ENCODE results near the gene DLG2. TPM values are rescaled to one million over a fixed set of nuclear protein-coding genes. Genes with fewer than 3 reads are reported as not detected.
"Not testable (repeated sequence)": the region's sequence is repeated elsewhere in the genome, so short reads cannot be mapped to it uniquely, and the experiment has no call there.

The DLG2 gene
- total RNA-seq, 2 experiments from 2014 or later: 0.85 to 1.1 TPM

DNA sequence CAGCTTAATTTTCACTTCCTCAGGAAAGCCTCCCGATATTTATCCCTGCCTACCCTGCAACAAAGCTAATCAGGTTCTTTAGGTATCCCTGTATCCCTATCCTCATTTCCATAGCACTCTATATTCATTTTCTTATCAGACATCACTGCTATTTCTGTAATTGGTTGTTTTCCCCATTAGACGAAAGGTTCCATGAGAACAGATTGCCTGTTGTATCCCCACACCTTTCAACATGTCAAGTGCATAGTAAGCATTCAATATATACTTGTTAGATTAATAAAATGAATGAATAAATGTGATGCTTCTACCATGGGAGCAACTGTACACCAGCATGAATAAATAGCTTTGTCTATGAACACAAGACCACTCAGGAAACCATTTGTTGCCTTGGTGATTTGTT, 499.8 kb downstream of the DLG2 start:
- no peak for DNase-seq
- no peaks in the 10 kb centered on the region for H3K4me1 Mint-ChIP-seq
- H3K4me3 Mint-ChIP-seq: no peak overlapping the region
- ChIA-PET POLR2A (no interaction called here), CTCF (no interaction called here)
- no peaks in the 10 kb centered on the region for H3K27me3 Mint-ChIP-seq
- H3K36me3 Mint-ChIP-seq (ENCODE audit: low read depth): no peaks in the 10 kb centered on the region
- H3K27ac Mint-ChIP-seq: no peak overlapping the region
- H3K9me3 Mint-ChIP-seq: peaks cover 9% of the 10 kb centered on the region

DNA sequence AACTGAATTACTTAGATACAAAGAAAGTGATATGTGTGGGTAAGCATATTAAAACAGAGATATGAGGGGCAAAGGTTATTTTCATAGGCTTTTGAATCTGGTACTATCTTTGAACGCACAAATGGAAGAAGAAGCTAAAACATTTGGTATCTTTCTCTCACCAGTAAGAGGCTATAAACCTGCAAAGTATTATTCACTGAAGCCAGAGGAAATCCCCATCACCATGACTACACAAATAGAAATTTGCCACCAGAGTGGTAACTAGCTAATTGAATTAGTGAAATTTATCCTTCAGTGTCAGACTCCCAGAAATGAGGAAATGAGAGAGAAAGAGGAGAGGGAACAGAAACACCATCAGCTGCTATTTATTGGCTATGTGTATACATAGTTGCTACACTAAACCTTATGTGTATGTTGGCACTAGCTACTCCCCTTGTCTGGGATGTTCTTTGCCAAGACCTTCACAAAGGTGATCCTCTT, 503.4 kb downstream of the DLG2 start:
- Mint-ChIP-seq H3K9me3 (peaks cover 9% of the 10 kb centered on the region), H3K4me3 (no peak overlapping the region), H3K4me1 (no peaks in the 10 kb centered on the region), H3K27ac (no peak overlapping the region), H3K36me3 (ENCODE audit: low read depth) (no peaks in the 10 kb centered on the region), H3K27me3 (no peaks in the 10 kb centered on the region)
- ChIA-PET POLR2A (no interaction called here), CTCF (interaction anchor here (0.7 kb wide), 1 partner anchor 620 kb away, joined by 4 read pairs; no protein-coding TSS in a partner anchor)
- DNase-seq: no peak

DNA sequence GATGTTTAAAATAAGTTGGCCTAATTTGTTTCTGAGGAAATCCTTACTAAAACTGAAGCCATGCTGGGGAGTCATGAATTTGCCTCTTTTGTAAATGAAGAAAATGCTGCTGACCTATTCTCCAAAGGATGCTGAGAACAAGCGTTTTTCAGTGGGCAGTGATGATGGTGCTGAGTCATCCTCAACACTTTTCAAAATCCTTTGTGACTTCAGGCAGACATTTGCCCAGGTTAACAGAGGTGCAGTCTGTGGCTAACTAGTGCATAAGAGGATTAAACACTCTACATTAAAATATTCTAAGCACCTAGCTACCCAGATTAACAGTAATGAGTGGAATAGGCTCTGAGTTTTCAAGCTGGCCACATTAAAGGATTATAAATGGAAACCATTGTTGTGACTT, 509.0 kb downstream of the DLG2 start:
- H3K9me3 Mint-ChIP-seq: peaks cover 15% of the 10 kb centered on the region
- no peak for DNase-seq
- no peaks in the 10 kb centered on the region for H3K36me3 Mint-ChIP-seq (ENCODE audit: low read depth)
- H3K4me1 Mint-ChIP-seq: no peaks in the 10 kb centered on the region
- POLR2A ChIA-PET: no interaction called here
- CTCF ChIA-PET: no interaction called here
- H3K27me3 Mint-ChIP-seq: no peaks in the 10 kb centered on the region
- H3K4me3 Mint-ChIP-seq: no peak overlapping the region
- H3K27ac Mint-ChIP-seq: no peak overlapping the region

DNA sequence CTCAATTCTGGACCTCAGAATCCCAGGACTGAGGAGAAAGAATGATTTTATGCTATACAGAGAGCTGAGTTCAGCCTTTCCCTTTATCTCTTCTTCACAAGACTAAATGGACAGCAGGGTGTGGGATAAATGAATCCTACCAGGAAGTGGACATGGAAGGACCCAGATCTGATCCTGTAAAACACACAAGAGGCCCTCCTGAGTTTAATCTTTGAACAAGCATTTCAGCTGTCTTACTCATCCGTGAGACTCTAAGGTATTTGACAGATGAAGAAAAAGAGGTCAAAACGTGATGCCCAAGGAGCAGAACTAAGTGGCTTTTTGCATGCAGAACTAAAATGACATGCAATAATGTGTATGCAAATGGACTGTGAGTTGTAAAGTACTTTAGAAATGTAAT, 511.3 kb downstream of the DLG2 start:
- POLR2A ChIA-PET: no interaction called here
- CTCF ChIA-PET: no interaction called here
- Mint-ChIP-seq H3K36me3 (ENCODE audit: low read depth) (no peaks in the 10 kb centered on the region), H3K27me3 (no peaks in the 10 kb centered on the region), H3K27ac (no peak overlapping the region), H3K4me1 (no peaks in the 10 kb centered on the region), H3K9me3 (peaks cover 10% of the 10 kb centered on the region), H3K4me3 (no peak overlapping the region)
- DNase-seq: no peak

DNA sequence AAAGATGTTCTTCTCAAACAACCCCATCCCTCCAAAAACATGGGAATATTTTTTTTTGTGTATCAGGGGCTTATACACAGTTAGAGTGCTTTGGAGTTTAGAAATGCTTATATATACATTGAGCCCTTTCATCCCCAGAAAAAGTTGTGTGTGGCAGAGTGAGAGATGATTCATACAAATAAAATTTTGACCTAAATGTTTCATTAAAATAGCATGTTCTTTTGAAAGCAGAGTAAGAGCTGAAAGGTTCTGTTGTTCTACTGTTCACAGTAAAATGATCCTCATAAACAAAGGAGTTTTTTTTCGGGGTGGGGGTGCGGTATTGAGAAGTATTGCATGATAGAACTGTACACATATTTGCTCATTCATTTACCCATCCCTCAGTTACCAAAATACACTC, 512.4 kb downstream of the DLG2 start:
- POLR2A ChIA-PET: no interaction called here
- CTCF ChIA-PET: no interaction called here
- Mint-ChIP-seq H3K36me3 (ENCODE audit: low read depth) (no peaks in the 10 kb centered on the region), H3K27me3 (no peaks in the 10 kb centered on the region), H3K27ac (no peak overlapping the region), H3K4me1 (peaks cover 2% of the 10 kb centered on the region), H3K4me3 (no peak overlapping the region), H3K9me3 (peaks cover 10% of the 10 kb centered on the region)
- DNase-seq: no peak

DNA sequence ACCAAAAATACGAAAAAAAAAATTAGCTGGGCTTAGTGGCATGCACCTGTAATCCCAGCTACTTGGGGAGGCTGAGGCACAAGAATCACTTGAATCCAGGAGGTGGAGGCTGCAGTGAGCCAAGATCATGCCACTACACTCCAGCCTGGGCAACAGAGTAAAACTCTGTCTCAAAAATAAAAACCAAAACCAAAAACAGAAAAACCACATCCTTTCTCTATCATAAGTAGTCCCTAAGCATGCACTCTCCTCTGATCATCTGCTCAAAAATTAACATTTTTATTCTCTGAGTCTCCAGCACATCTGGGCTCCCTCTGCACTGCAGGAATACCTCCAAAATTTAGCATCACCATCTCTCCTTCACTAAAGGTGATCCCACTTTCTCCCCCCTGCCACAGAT, 516.9 kb downstream of the DLG2 start:
- H3K27ac Mint-ChIP-seq; H3K9me3 Mint-ChIP-seq; H3K4me3 Mint-ChIP-seq; POLR2A ChIA-PET; H3K36me3 Mint-ChIP-seq (ENCODE audit: low read depth); DNase-seq; H3K4me1 Mint-ChIP-seq; H3K27me3 Mint-ChIP-seq; CTCF ChIA-PET: not testable (repeated sequence)

DNA sequence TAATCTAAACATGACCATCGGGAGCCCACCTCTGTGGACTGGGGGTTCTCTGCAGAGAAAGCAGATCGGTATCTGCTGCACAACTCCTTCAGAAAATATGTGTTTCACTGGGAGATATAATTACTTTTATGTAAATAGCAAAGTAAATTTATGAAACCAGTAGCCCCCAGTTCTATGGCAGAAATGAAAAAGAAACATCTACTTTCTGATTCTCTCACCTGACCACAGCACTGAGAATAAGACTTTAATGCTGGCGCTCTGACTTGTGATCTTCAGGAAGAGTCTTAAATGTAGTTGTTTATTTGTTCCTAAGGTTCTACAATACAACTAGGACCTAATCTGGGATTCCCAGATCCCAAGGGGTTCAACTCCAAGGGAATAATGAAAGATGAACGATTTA, 518.0 kb downstream of the DLG2 start:
- no peaks in the 10 kb centered on the region for H3K36me3 Mint-ChIP-seq (ENCODE audit: low read depth)
- POLR2A ChIA-PET: no interaction called here
- no peak overlapping the region for H3K4me3 Mint-ChIP-seq
- H3K4me1 Mint-ChIP-seq: peaks cover 2% of the 10 kb centered on the region
- CTCF ChIA-PET: no interaction called here
- no peak for DNase-seq
- H3K27ac Mint-ChIP-seq: no peak overlapping the region
- H3K9me3 Mint-ChIP-seq: peaks cover 12% of the 10 kb centered on the region
- no peaks in the 10 kb centered on the region for H3K27me3 Mint-ChIP-seq

DNA sequence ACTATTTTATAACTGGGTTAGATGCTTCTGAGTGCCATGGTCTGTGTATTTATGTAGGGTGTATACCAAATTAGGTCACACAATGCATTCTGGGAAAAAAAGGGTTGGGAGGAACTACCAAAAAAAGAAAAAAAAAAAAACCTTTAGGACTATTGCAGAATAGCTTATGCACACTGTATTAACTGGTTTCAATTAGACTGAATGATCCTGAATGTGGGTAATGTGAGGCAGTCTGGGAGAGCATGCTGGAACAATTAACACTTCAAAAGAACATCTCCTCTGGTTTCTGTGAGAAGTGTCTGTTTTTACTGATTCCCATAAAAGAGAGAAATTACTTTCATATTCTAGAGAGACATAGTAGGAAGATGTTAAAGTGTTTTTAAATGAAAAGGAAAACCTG, 521.3 kb downstream of the DLG2 start:
- Mint-ChIP-seq H3K27me3 (no peaks in the 10 kb centered on the region), H3K27ac (no peak overlapping the region), H3K36me3 (ENCODE audit: low read depth) (no peaks in the 10 kb centered on the region), H3K4me3 (no peak overlapping the region), H3K4me1 (peaks cover 2% of the 10 kb centered on the region), H3K9me3 (peaks cover 11% of the 10 kb centered on the region)
- DNase-seq: no peak
- CTCF ChIA-PET: interaction anchor here (0.6 kb wide), 1 partner anchor 667 kb away, joined by 3 read pairs; no protein-coding TSS in a partner anchor
- POLR2A ChIA-PET: no interaction called here

DNA sequence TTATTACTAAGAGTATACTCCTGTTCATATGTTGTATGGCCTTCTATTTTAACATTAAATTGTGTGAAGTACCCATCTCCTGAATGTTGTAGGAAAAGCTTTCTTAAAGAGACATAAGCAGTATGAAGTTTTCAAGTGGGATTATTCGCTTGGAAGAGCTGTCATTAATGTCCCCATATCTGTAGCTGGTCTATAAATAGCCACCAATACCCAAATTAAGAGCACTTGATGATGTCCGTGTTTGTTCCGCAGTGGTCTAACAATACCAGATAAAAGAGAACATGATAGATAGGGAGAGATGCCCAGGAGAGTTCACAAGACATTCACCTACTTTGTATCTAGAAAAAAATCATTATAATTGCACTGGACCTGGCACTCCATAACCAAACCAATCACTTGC, 527.6 kb downstream of the DLG2 start:
- Mint-ChIP-seq H3K27ac (no peak overlapping the region), H3K4me3 (no peak overlapping the region), H3K4me1 (no peaks in the 10 kb centered on the region), H3K27me3 (no peaks in the 10 kb centered on the region), H3K36me3 (ENCODE audit: low read depth) (no peaks in the 10 kb centered on the region), H3K9me3 (peaks cover 30% of the 10 kb centered on the region)
- no peak for DNase-seq
- ChIA-PET CTCF (no interaction called here), POLR2A (no interaction called here)

DNA sequence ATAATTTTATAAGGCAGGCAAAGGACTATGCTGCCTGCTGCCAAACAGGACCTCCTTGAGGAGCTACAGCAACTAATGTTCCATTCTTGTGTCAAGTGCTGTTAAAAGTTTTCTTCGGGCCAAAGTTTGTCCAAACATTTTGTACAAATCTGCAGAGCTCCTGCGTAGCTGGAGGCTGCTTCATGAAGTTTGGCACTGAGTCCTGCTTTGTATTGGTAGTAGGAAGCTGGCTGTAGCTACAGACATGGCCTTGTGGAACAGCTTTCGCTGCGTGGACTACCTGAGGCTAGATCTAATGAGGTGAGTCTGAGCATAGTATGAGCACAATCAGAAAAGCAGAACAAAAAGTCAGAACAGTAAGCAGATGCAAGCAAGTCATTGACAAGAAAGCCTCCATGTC, 528.1 kb downstream of the DLG2 start:
- H3K9me3 Mint-ChIP-seq: peaks cover 27% of the 10 kb centered on the region
- H3K4me1 Mint-ChIP-seq: no peaks in the 10 kb centered on the region
- no peaks in the 10 kb centered on the region for H3K27me3 Mint-ChIP-seq
- no peak for DNase-seq
- no peaks in the 10 kb centered on the region for H3K36me3 Mint-ChIP-seq (ENCODE audit: low read depth)
- ChIA-PET CTCF (no interaction called here), POLR2A (no interaction called here)
- H3K4me3 Mint-ChIP-seq: no peak overlapping the region
- no peak overlapping the region for H3K27ac Mint-ChIP-seq

DNA sequence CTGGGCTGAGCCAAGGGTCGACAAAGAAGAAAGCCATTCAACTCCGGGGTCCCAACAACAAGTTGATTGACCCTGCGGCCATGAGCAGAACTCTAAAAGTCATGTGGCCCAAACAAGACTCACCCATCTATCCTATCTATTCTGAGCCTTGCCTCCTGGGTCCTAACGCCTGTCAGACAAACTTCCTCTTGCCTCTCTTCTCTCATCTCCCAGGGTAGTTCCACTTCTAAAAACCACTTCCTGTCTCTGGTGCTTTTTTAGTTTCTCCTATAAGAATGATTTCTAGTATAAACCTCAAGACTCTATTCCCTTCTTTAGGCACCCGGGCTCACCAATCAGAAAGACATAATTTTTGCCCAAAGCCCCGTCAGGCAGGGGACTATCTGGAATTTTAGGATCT, 530.2 kb downstream of the DLG2 start:
- Mint-ChIP-seq H3K27ac (no peak overlapping the region), H3K9me3 (peaks cover 36% of the 10 kb centered on the region), H3K4me1 (no peaks in the 10 kb centered on the region), H3K4me3 (no peak overlapping the region), H3K27me3 (no peaks in the 10 kb centered on the region), H3K36me3 (ENCODE audit: low read depth) (no peaks in the 10 kb centered on the region)
- DNase-seq: no peak
- CTCF ChIA-PET: no interaction called here
- POLR2A ChIA-PET: no interaction called here

DNA sequence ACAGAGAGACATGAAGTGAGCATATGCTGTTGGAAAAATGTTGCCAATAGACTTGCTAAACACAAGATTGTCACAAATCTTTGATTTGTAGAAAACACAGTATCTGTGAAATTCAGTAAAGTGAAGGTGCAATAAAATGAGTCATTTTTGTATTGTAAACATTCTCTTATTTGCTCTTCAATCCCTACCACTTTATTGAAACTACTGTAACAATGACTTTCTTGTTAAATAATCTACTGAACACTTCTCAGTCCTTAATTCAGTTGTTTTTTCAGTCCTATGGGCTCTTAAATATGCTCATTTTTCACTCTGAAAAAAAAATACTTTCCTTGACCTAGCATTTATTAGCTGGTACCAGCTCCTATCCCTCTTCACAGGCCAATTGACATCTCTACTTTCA, 531.9 kb downstream of the DLG2 start:
- ChIA-PET POLR2A (no interaction called here), CTCF (no interaction called here)
- H3K4me1 Mint-ChIP-seq: no peaks in the 10 kb centered on the region

DNA sequence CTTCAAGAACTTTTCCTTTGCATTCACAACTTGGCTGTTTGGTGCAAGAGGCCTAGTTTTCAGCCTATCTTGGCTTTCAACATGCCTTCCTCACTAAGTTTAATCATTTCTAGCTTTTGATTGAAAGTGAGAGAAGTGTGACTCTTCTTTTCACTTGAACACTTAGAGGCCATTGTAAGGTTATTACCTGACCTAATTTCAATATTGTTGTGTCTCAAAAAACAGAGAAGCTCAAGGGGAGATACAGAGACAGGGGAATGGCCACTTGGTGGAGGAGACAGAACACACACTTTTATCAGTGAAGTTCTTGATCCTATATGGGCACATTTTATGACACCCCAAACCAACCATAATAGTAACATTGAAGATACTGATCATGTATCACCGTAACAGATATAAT, 532.3 kb downstream of the DLG2 start:
- no peak for DNase-seq
- ChIA-PET CTCF (no interaction called here), POLR2A (no interaction called here)
- Mint-ChIP-seq H3K27me3 (no peaks in the 10 kb centered on the region), H3K4me3 (no peak overlapping the region), H3K36me3 (ENCODE audit: low read depth) (no peaks in the 10 kb centered on the region), H3K4me1 (no peaks in the 10 kb centered on the region), H3K27ac (no peak overlapping the region), H3K9me3 (peaks cover 41% of the 10 kb centered on the region)

More for the DNA sequence above, 531.9 kb downstream of the DLG2 start:
- Mint-ChIP-seq H3K27ac (no peak overlapping the region), H3K27me3 (no peaks in the 10 kb centered on the region), H3K9me3 (peaks cover 40% of the 10 kb centered on the region), H3K4me3 (no peak overlapping the region), H3K36me3 (ENCODE audit: low read depth) (no peaks in the 10 kb centered on the region)
- no peak for DNase-seq

DNA sequence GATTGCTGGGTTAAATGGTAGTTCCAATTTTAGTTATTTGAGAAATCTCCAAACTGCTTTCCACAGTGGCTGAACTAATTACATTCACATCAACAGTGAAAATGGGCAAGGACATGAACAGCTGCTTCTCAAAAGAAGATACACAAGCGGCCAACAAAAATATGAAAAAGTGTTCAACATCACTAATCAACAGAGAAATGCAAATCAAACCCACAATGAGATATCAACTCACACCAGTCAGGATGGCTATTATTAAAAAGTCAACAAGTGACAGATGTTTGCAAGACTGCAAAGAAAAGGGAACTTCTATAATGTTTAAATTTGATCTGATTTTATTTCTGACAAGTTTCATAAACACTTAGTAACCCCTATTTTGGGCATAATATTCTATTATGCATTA, 537.5 kb downstream of the DLG2 start:
- ChIA-PET POLR2A (no interaction called here), CTCF (no interaction called here)
- no peaks in the 10 kb centered on the region for H3K4me1 Mint-ChIP-seq
- no peaks in the 10 kb centered on the region for H3K36me3 Mint-ChIP-seq (ENCODE audit: low read depth)
- H3K27ac Mint-ChIP-seq: no peak overlapping the region
- H3K27me3 Mint-ChIP-seq: no peaks in the 10 kb centered on the region
- DNase-seq: no peak
- H3K4me3 Mint-ChIP-seq: no peak overlapping the region
- H3K9me3 Mint-ChIP-seq: peaks cover 26% of the 10 kb centered on the region

DNA sequence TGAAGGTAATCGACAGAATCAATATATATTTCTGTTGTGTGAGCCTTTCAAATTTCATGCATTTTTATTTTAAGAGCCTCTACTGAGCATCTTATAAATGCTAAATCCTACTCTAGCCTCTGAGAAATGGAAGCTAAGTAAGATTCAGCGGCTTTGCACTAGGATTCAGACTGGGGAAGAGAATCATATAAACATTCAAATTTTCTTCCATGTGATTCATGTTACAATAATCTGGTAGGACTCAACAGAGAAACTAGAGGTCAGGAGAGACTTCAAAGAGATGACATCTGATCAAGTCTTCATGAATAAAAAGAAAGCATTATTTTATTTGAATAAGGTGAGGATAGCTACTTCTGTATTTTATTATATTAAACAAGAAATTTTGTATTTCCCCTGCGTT, 538.9 kb downstream of the DLG2 start:
- H3K27ac Mint-ChIP-seq: no peak overlapping the region
- no peaks in the 10 kb centered on the region for H3K36me3 Mint-ChIP-seq (ENCODE audit: low read depth)
- H3K9me3 Mint-ChIP-seq: peaks cover 24% of the 10 kb centered on the region
- H3K27me3 Mint-ChIP-seq: no peaks in the 10 kb centered on the region
- H3K4me1 Mint-ChIP-seq: no peaks in the 10 kb centered on the region
- CTCF ChIA-PET: no interaction called here
- no peak for DNase-seq
- POLR2A ChIA-PET: no interaction called here
- no peak overlapping the region for H3K4me3 Mint-ChIP-seq
